WTC11 (cell line): ENCODE results near the gene ACOXL. TPM values are rescaled to one million over a fixed set of nuclear protein-coding genes. Genes with fewer than 3 reads are reported as not detected.

ENCODE experiments used
- ATAC-seq: fragments of 200-7000 bp; cut with Tn5 transposase; 2 replicates; pipeline ENCODE4 v1.10.0; 2021; ENCODE audit warnings: mild to moderate bottlenecking, moderate library complexity
- CTCF ChIA-PET: fragments of 300-600 bp; sonication (Branson Sonifier 250); formaldehyde crosslinking; loops from one replicate; lab custom pipeline; 2021; ENCODE audit warnings: antibody characterized with exemption; lab: Charles Lee
- POLR2A ChIA-PET: fragments of 350-600 bp; sonication (Branson Sonifier 250); formaldehyde crosslinking; loops from one replicate; lab custom pipeline; 2021; ENCODE audit warnings: antibody characterized with exemption; lab: Charles Lee
- DNase-seq: peaks from one replicate; pipeline ENCODE4 v3.0.0; 2021; ENCODE audit warnings: low spot score
- H3K27ac Mint-ChIP-seq: 2 replicates; pipeline ENCODE4 v1.8.0; 2021; ENCODE audit warnings: mixed read lengths
- H3K27me3 Mint-ChIP-seq: 2 replicates; pipeline ENCODE4 v1.8.0; 2021; ENCODE audit warnings: low read depth, mild to moderate bottlenecking, moderate library complexity, mixed read lengths
- H3K36me3 Mint-ChIP-seq: 2 replicates; pipeline ENCODE4 v1.8.0; 2021; ENCODE audit warnings: mixed read lengths
- H3K4me1 Mint-ChIP-seq: 2 replicates; pipeline ENCODE4 v1.8.0; 2022; ENCODE audit warnings: mixed read lengths
- H3K4me3 Mint-ChIP-seq: 2 replicates; pipeline ENCODE4 v1.8.0; 2021; ENCODE audit warnings: mild to moderate bottlenecking, moderate library complexity, mixed read lengths
- H3K9me3 Mint-ChIP-seq: 2 replicates; pipeline ENCODE4 v1.8.0; 2021; ENCODE audit warnings: mixed read lengths
- ESRRA ChIP-seq: sonication (generic); formaldehyde crosslinking; IDR thresholded peaks from 2 replicates; pipeline ENCODE4 v1.8.1; 2022; ENCODE audit warnings: mild to moderate bottlenecking, missing genetic modification reagents, borderline replicate concordance
- GABPB1 ChIP-seq: sonication (generic); formaldehyde crosslinking; IDR thresholded peaks from 2 replicates; pipeline ENCODE4 v1.8.1; 2023; ENCODE audit warnings: mild to moderate bottlenecking, missing genetic modification reagents
- GTF2I ChIP-seq: fragments of 250-450 bp; sonication (Bioruptor Pico); conservative IDR thresholded peaks from 2 replicates; pipeline ENCODE4 v1.4.0; 2021; ENCODE audit warnings: mild to moderate bottlenecking
- KAT7 ChIP-seq: sonication (generic); formaldehyde crosslinking; IDR thresholded peaks from 2 replicates; pipeline ENCODE4 v1.8.1; 2023; ENCODE audit warnings: missing genetic modification reagents, mild to moderate bottlenecking, borderline replicate concordance
- NR2C2 ChIP-seq: sonication (generic); formaldehyde crosslinking; IDR thresholded peaks from 2 replicates; pipeline ENCODE4 v1.8.0; 2022; ENCODE audit warnings: mild to moderate bottlenecking, missing genetic modification reagents
- SMAD3 ChIP-seq: sonication (generic); formaldehyde crosslinking; IDR thresholded peaks from 2 replicates; pipeline ENCODE4 v1.8.0; 2022; ENCODE audit warnings: missing genetic modification reagents, mild to moderate bottlenecking, borderline replicate concordance
- TEAD1 ChIP-seq: sonication (generic); formaldehyde crosslinking; IDR thresholded peaks from 2 replicates; pipeline ENCODE4 v1.8.0; 2022; ENCODE audit warnings: mild to moderate bottlenecking, missing genetic modification reagents
- TP53 ChIP-seq: sonication (generic); formaldehyde crosslinking; IDR thresholded peaks from 2 replicates; pipeline ENCODE4 v1.8.1; 2023; ENCODE audit warnings: mild to moderate bottlenecking, missing genetic modification reagents
- ZNF671 ChIP-seq: fragments of 250-450 bp; sonication (Bioruptor Pico); IDR thresholded peaks from 2 replicates; pipeline ENCODE4 v1.8.0; 2021; ENCODE audit warnings: mild to moderate bottlenecking
- total RNA-seq: library from RNA; stranded (reverse); gene quantifications from 3 replicates; pipeline ENCODE4 v1.2.3, GENCODE V29; 2021
- TF ChIP-seq, protein P1 (sequence below): fragments of 250-450 bp; sonication (Bioruptor Pico); conservative IDR thresholded peaks from 2 replicates; pipeline ENCODE4 v1.9.0; 2021; ENCODE audit warnings: mild to moderate bottlenecking
- TF ChIP-seq, protein P2 (sequence below): fragments of 250-450 bp; sonication (Bioruptor Pico); IDR thresholded peaks from 2 replicates; pipeline ENCODE4 v1.9.0; 2021; ENCODE audit warnings: moderate library complexity, mild to moderate bottlenecking, inconsistent platforms, borderline replicate concordance
- TF ChIP-seq, protein P3 (sequence below): sonication (generic); formaldehyde crosslinking; IDR thresholded peaks from 2 replicates; pipeline ENCODE4 v1.8.0; 2023; ENCODE audit warnings: mild to moderate bottlenecking, missing genetic modification reagents
- TF ChIP-seq, protein P4 (sequence below): sonication (generic); formaldehyde crosslinking; IDR thresholded peaks from 2 replicates; pipeline ENCODE4 v1.8.0; 2022; ENCODE audit warnings: mild to moderate bottlenecking, missing genetic modification reagents
- TF ChIP-seq, protein P5 (sequence below): sonication (generic); formaldehyde crosslinking; IDR thresholded peaks from 2 replicates; pipeline ENCODE4 v1.8.1; 2023; ENCODE audit warnings: mild to moderate bottlenecking, missing genetic modification reagents
- TF ChIP-seq, protein P6 (sequence below): sonication (generic); formaldehyde crosslinking; conservative IDR thresholded peaks from 2 replicates; pipeline ENCODE4 v1.8.1; 2022; ENCODE audit warnings: mild to moderate bottlenecking, missing genetic modification reagents
- TF ChIP-seq, protein P7 (sequence below): fragments of 250-450 bp; sonication (Bioruptor Pico); IDR thresholded peaks from 2 replicates; pipeline ENCODE4 v1.9.0; 2021; ENCODE audit warnings: mild to moderate bottlenecking
- TF ChIP-seq, protein P8 (sequence below): fragments of 250-450 bp; sonication (Bioruptor Pico); IDR thresholded peaks from 2 replicates; pipeline ENCODE4 v2.1.2; 2022; ENCODE audit warnings: mild to moderate bottlenecking, moderate library complexity
- TF ChIP-seq, protein P9 (sequence below): sonication (generic); formaldehyde crosslinking; conservative IDR thresholded peaks from 2 replicates; pipeline ENCODE4 v1.8.1; 2023; ENCODE audit warnings: mild to moderate bottlenecking, low read depth, missing genetic modification reagents, moderate library complexity
- TF ChIP-seq, protein P10 (sequence below): sonication (generic); formaldehyde crosslinking; IDR thresholded peaks from 2 replicates; pipeline ENCODE4 v1.8.1; 2022; ENCODE audit warnings: low read depth, mild to moderate bottlenecking, moderate library complexity, missing genetic modification reagents, borderline replicate concordance

ACOXL gene
- total RNA-seq, 1 experiment from 2014 or later: 14.9 TPM

DNA sequence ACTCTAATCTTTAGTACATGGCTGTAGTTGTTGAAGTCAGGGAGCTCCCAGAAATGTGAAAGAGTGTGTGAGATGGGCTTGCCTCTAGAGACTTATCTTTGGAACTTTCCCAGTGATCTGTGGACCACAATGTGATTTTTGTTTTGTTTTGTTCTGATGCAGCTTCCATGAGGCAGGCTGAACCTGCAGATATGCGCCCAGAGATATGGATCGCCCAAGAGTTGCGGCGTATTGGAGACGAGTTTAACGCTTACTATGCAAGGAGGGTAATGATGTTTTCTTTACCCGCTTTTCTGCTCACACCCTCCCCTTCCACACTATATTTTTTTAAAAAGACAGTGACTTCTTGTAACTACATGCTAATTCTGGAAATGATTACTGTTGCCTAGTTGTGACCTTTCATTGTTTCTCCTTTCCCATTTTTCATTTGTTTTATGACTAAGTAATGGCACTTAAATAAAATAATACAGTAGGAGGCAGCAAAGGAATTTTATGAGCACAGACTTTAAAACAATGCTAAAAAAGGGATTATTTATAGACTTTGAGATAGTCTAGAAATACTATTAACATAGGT lies 417.6 kb downstream of the ACOXL start (continued):
- TF ChIP-seq, protein P1, sequence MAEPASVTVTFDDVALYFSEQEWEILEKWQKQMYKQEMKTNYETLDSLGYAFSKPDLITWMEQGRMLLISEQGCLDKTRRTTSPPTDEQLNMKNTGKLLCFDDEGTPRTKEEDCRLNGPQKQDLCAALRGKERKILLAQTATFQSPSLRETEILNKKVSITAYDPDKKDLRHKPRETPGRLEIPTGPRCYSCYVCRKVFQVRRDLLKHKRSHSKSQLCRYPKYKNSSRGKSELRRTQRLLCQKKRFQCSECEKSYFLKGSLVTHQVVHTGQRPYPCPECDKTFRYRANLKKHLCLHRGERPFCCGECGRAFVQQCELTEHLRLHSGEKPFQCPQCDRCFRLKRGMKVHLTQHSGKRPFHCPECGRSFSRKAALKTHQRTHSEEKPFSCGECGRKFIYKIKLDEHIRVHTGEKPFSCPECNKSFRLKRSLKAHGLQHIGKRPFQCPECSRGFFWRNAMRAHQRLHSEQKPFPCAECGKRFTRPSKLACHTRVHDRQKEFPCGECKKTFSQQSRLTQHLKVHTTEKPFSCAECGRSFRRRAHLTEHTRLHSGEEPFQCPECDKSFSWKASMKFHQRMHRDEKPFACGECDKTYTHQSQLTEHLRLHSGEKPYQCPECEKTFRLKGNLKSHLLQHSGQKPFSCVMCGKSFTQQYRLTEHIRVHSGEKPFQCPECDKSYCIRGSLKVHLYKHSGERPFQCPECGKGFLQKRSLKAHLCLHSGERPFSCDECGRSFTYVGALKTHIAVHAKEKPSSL: no peak
- no peak for TF ChIP-seq ZNF671 (CRISPR knock-in tag)
- TF ChIP-seq, protein P2, sequence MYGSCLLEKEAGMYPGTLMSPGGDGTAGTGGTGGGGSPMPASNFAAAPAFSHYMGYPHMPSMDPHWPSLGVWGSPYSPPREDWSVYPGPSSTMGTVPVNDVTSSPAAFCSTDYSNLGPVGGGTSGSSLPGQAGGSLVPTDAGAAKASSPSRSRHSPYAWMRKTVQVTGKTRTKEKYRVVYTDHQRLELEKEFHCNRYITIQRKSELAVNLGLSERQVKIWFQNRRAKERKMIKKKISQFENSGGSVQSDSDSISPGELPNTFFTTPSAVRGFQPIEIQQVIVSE (CRISPR knock-in tag): no peak
- TF ChIP-seq GABPB1 (CRISPR knock-in tag): no peak
- no peak for TF ChIP-seq TEAD1 (CRISPR knock-in tag)
- no peak for TF ChIP-seq ESRRA (CRISPR knock-in tag)

DNA sequence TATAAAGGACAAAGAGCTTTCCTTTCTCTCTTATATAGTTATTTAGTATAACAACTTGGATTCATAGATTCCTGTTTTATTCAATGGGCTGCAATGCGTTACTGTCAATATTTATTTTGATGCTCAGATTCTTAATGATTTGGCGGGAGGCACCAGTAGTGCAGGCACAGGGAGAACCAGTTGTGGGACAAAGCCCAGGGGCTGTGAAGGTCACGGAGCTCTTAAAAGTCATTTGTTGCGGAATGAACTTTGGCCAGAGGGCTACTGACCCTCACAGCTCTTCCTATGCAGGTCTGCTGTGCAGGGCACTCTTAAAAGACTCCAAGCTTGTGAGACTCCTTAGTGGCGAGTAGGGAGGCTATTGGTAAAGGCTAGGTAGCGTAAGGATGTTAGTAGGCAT lies 422.4 kb downstream of the ACOXL start:
- DNase-seq (no peak), ATAC-seq (no peak)
- Mint-ChIP-seq H3K4me1 (peaks cover 20% of the 10 kb centered on the region), H3K9me3 (no peaks in the 10 kb centered on the region), H3K27ac (no peak overlapping the region), H3K4me3 (no peak overlapping the region), H3K27me3 (no peaks in the 10 kb centered on the region), H3K36me3 (peaks cover 44% of the 10 kb centered on the region)
- CTCF ChIA-PET: interaction anchor here (0.7 kb wide), 1 partner anchor 9 kb away, joined by 3 read pairs; no protein-coding TSS in a partner anchor
- POLR2A ChIA-PET: interaction anchor here (1.0 kb wide), 1 partner anchor 39 kb away, joined by 3 read pairs; no protein-coding TSS in a partner anchor
- TF ChIP-seq, protein P3, sequence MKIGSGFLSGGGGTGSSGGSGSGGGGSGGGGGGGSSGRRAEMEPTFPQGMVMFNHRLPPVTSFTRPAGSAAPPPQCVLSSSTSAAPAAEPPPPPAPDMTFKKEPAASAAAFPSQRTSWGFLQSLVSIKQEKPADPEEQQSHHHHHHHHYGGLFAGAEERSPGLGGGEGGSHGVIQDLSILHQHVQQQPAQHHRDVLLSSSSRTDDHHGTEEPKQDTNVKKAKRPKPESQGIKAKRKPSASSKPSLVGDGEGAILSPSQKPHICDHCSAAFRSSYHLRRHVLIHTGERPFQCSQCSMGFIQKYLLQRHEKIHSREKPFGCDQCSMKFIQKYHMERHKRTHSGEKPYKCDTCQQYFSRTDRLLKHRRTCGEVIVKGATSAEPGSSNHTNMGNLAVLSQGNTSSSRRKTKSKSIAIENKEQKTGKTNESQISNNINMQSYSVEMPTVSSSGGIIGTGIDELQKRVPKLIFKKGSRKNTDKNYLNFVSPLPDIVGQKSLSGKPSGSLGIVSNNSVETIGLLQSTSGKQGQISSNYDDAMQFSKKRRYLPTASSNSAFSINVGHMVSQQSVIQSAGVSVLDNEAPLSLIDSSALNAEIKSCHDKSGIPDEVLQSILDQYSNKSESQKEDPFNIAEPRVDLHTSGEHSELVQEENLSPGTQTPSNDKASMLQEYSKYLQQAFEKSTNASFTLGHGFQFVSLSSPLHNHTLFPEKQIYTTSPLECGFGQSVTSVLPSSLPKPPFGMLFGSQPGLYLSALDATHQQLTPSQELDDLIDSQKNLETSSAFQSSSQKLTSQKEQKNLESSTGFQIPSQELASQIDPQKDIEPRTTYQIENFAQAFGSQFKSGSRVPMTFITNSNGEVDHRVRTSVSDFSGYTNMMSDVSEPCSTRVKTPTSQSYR (CRISPR knock-in tag): no peak
- TF ChIP-seq, protein P4, sequence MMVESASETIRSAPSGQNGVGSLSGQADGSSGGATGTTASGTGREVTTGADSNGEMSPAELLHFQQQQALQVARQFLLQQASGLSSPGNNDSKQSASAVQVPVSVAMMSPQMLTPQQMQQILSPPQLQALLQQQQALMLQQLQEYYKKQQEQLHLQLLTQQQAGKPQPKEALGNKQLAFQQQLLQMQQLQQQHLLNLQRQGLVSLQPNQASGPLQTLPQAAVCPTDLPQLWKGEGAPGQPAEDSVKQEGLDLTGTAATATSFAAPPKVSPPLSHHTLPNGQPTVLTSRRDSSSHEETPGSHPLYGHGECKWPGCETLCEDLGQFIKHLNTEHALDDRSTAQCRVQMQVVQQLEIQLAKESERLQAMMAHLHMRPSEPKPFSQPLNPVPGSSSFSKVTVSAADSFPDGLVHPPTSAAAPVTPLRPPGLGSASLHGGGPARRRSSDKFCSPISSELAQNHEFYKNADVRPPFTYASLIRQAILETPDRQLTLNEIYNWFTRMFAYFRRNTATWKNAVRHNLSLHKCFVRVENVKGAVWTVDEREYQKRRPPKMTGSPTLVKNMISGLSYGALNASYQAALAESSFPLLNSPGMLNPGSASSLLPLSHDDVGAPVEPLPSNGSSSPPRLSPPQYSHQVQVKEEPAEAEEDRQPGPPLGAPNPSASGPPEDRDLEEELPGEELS (CRISPR knock-in tag): no peak
- no peak for TF ChIP-seq TP53 (CRISPR knock-in tag)
- no peak for TF ChIP-seq GTF2I (CRISPR knock-in tag)
- TF ChIP-seq, protein P5, sequence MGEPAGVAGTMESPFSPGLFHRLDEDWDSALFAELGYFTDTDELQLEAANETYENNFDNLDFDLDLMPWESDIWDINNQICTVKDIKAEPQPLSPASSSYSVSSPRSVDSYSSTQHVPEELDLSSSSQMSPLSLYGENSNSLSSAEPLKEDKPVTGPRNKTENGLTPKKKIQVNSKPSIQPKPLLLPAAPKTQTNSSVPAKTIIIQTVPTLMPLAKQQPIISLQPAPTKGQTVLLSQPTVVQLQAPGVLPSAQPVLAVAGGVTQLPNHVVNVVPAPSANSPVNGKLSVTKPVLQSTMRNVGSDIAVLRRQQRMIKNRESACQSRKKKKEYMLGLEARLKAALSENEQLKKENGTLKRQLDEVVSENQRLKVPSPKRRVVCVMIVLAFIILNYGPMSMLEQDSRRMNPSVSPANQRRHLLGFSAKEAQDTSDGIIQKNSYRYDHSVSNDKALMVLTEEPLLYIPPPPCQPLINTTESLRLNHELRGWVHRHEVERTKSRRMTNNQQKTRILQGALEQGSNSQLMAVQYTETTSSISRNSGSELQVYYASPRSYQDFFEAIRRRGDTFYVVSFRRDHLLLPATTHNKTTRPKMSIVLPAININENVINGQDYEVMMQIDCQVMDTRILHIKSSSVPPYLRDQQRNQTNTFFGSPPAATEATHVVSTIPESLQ (CRISPR knock-in tag): no peak
- TF ChIP-seq, protein P6, sequence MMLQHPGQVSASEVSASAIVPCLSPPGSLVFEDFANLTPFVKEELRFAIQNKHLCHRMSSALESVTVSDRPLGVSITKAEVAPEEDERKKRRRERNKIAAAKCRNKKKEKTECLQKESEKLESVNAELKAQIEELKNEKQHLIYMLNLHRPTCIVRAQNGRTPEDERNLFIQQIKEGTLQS: no peak
- TF ChIP-seq NR2C2 (CRISPR knock-in tag): no peak
- TF ChIP-seq, protein P7, sequence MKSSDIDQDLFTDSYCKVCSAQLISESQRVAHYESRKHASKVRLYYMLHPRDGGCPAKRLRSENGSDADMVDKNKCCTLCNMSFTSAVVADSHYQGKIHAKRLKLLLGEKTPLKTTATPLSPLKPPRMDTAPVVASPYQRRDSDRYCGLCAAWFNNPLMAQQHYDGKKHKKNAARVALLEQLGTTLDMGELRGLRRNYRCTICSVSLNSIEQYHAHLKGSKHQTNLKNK: no peak
- no peak for TF ChIP-seq SMAD3
- TF ChIP-seq, protein P8, sequence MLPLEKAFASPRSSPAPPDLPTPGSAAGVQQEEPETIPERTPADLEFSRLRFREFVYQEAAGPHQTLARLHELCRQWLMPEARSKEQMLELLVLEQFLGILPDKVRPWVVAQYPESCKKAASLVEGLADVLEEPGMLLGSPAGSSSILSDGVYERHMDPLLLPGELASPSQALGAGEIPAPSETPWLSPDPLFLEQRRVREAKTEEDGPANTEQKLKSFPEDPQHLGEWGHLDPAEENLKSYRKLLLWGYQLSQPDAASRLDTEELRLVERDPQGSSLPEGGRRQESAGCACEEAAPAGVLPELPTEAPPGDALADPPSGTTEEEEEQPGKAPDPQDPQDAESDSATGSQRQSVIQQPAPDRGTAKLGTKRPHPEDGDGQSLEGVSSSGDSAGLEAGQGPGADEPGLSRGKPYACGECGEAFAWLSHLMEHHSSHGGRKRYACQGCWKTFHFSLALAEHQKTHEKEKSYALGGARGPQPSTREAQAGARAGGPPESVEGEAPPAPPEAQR (CRISPR knock-in tag): no peak
- TF ChIP-seq, protein P9, sequence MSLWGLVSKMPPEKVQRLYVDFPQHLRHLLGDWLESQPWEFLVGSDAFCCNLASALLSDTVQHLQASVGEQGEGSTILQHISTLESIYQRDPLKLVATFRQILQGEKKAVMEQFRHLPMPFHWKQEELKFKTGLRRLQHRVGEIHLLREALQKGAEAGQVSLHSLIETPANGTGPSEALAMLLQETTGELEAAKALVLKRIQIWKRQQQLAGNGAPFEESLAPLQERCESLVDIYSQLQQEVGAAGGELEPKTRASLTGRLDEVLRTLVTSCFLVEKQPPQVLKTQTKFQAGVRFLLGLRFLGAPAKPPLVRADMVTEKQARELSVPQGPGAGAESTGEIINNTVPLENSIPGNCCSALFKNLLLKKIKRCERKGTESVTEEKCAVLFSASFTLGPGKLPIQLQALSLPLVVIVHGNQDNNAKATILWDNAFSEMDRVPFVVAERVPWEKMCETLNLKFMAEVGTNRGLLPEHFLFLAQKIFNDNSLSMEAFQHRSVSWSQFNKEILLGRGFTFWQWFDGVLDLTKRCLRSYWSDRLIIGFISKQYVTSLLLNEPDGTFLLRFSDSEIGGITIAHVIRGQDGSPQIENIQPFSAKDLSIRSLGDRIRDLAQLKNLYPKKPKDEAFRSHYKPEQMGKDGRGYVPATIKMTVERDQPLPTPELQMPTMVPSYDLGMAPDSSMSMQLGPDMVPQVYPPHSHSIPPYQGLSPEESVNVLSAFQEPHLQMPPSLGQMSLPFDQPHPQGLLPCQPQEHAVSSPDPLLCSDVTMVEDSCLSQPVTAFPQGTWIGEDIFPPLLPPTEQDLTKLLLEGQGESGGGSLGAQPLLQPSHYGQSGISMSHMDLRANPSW (CRISPR knock-in tag): no peak
- TF ChIP-seq GABPB1 (CRISPR knock-in tag): no peak
- TF ChIP-seq, protein P10, sequence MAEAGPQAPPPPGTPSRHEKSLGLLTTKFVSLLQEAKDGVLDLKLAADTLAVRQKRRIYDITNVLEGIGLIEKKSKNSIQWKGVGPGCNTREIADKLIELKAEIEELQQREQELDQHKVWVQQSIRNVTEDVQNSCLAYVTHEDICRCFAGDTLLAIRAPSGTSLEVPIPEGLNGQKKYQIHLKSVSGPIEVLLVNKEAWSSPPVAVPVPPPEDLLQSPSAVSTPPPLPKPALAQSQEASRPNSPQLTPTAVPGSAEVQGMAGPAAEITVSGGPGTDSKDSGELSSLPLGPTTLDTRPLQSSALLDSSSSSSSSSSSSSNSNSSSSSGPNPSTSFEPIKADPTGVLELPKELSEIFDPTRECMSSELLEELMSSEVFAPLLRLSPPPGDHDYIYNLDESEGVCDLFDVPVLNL (CRISPR knock-in tag): no peak
- no peak for TF ChIP-seq KAT7 (CRISPR knock-in tag)
